ENCODE measurements around the gene TCAIM.
"Not testable (repeated sequence)": the region's sequence is repeated elsewhere in the genome, so short reads cannot be mapped to it uniquely, and the experiment has no call there.

TCAIM gene

GRCh38 chr3:44396200-44397171 lies 57.9 kb downstream of the TCAIM start:
- Mint-ChIP-seq H3K27me3 (ENCODE audit: low read depth) (no peaks in the 10 kb centered on the region), H3K9me3 (no peaks in the 10 kb centered on the region), H3K36me3 (ENCODE audit: low read depth) (peaks cover 35% of the 10 kb centered on the region), H3K4me1 (no peaks in the 10 kb centered on the region), H3K4me3 (no peak overlapping the region), H3K27ac (no peak overlapping the region)
- no peak for TF ChIP-seq CTCF (IDR thresholded peaks at IDR 0.05; ENCODE audit: unreplicated experiment in 3 of 3)

- H3K27ac Mint-ChIP-seq; H3K27me3 Mint-ChIP-seq (ENCODE audit: low read depth); H3K4me3 Mint-ChIP-seq; H3K9me3 Mint-ChIP-seq; H3K4me1 Mint-ChIP-seq: not testable (repeated sequence)
- peaks cover 33% of the 10 kb centered on the region for H3K36me3 Mint-ChIP-seq (ENCODE audit: low read depth)
Observed at GRCh38 chr3:44398271-44398670, 59.7 kb downstream of the TCAIM start.

GRCh38 chr3:44398853-44399252 lies 60.3 kb downstream of the TCAIM start:
- H3K9me3 Mint-ChIP-seq, result no peaks in the 10 kb centered on the region
- no peak overlapping the region for H3K27ac Mint-ChIP-seq
- peaks cover 35% of the 10 kb centered on the region for H3K36me3 Mint-ChIP-seq (ENCODE audit: low read depth)
- TF ChIP-seq CTCF (IDR thresholded peaks at IDR 0.05; ENCODE audit: unreplicated experiment in 3 of 3), result no peak
- H3K4me3 Mint-ChIP-seq, result no peak overlapping the region
- no peaks in the 10 kb centered on the region for H3K4me1 Mint-ChIP-seq
- H3K27me3 Mint-ChIP-seq (ENCODE audit: low read depth), result no peaks in the 10 kb centered on the region

- Mint-ChIP-seq H3K27ac (peak overlapping the region in 1 of 3 experiments; percentile 51), H3K4me1 (no peaks in the 10 kb centered on the region), H3K27me3 (ENCODE audit: low read depth) (no peaks in the 10 kb centered on the region), H3K36me3 (ENCODE audit: low read depth) (peaks cover 43% of the 10 kb centered on the region), H3K4me3 (no peak overlapping the region), H3K9me3 (no peaks in the 10 kb centered on the region)
- TF ChIP-seq CTCF (IDR thresholded peaks at IDR 0.05; ENCODE audit: unreplicated experiment in 3 of 3), result no peak
Observed at GRCh38 chr3:44400771-44401170, 62.2 kb downstream of the TCAIM start.

- no peak for TF ChIP-seq CTCF (IDR thresholded peaks at IDR 0.05; ENCODE audit: unreplicated experiment in 3 of 3)
- Mint-ChIP-seq H3K27ac (no peak overlapping the region), H3K36me3 (ENCODE audit: low read depth) (peaks cover 34% of the 10 kb centered on the region), H3K4me3 (no peak overlapping the region), H3K27me3 (ENCODE audit: low read depth) (no peaks in the 10 kb centered on the region), H3K9me3 (no peaks in the 10 kb centered on the region), H3K4me1 (no peaks in the 10 kb centered on the region)
Observed at GRCh38 chr3:44402548-44402947, 64.0 kb downstream of the TCAIM start.

- no peaks in the 10 kb centered on the region for H3K27me3 Mint-ChIP-seq (ENCODE audit: low read depth)
- H3K9me3 Mint-ChIP-seq, result no peaks in the 10 kb centered on the region
- H3K27ac Mint-ChIP-seq, result no peak overlapping the region
- no peak for TF ChIP-seq CTCF (IDR thresholded peaks at IDR 0.05; ENCODE audit: unreplicated experiment in 3 of 3)
- H3K4me1 Mint-ChIP-seq, result no peaks in the 10 kb centered on the region
- H3K4me3 Mint-ChIP-seq, result no peak overlapping the region
- peaks cover 3% of the 10 kb centered on the region for H3K36me3 Mint-ChIP-seq (ENCODE audit: low read depth)
Observed at GRCh38 chr3:44409640-44410410, 71.3 kb downstream of the TCAIM start.

Measured in nephron (organoid).